HG03064 (cell line): ENCODE measurements around the gene CABP5.
"Not testable (repeated sequence)": the region's sequence is repeated elsewhere in the genome, so short reads cannot be mapped to it uniquely, and the experiment has no call there.

Experiments
- ATAC-seq: cut with Tn5 transposase; IDR thresholded peaks from one replicate; pipeline ENCODE4 v1.9.1; 2021; ENCODE audit warnings: low read depth; ENCODE audit not compliant: unreplicated experiment

Gene CABP5

DNA sequence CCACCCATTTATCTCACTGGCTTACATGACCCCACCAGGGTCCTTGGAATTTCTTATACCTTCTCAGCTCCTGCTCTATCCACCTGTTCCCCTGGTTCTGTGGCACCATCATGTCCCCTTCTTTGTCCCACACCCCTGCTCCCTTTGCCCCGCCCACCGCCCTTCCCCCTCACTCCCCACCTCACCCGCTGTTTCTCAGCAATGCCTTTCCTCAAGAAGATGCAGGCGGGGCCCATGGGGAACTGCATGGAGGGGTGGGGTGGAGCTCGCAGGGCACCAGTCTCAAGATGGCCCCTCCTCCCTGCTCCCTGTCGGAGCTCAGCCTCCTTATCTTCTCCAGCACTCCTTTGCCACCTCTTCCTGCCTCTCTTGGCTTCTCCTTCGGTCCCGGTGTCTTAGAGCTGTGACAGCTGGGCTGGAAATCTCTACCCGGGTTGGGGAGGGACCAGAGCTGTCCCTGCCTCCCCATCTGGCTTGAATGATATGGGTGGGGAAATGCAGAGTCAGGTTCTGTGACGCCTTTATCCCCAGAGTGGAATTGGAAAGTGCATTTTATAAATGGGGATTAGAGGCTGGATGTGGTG lies at the start of gene CABP5:
TSS of gene CABP5 (minus strand) at position 405 of the 584 bp plus-strand sequence. CDS start at position 248, 157 bp downstream.
- ATAC-seq, result no peak

DNA sequence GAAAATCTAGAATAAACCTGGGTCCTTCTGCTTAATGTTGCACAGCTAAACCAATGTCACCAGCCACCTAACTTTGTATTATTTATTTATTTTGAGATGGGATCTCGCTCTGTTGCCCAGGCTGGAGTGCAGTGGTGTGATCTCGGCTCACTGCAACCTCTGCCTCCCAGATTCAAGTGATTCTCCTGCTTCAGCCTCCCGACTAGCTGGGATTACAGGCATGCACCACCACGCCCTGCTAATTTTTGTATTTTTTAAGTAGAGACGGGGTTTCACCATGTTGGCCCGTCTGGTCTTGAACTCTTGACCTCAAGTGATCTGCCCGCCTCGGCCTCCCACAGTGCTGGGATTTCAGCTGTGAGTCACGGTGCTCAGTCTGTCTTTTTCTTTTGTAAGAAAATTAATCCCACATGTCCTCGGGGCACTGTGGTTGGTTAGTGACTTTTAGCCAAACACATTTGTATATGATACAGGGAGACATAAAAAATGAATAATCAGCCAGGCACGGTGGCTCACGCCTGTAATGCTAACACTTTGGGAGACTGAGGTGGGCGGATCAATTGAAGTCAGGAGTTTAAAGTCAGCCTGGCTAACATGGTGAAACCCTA lies 47.3 kb upstream of the CABP5 start:
- not testable (repeated sequence) for ATAC-seq

DNA sequence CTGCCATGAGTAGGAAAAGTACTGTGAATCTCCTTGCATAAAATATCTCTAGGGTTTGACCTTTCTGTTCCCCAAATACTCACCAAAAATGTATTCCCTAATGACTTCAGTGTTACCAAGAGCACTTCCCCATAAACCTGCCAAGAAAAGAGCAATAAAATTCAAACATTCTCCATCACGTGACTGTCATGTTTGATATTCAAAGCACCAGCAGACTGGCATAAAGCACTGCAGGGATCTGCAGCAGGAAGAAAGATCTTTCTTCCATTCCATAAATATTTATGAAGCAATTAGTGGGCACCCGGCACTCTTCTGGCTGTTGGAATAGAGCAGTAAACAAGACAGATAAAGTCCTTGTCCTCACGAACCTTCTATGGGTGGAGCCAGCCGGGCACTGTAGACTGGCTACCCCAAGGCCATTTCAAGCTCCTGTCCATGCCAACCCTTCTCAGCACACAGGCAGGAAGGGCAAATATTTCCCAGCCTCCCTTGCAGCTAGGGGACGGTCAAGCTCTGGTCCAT lies 46.5 kb upstream of the CABP5 start:
- no peak for ATAC-seq

DNA sequence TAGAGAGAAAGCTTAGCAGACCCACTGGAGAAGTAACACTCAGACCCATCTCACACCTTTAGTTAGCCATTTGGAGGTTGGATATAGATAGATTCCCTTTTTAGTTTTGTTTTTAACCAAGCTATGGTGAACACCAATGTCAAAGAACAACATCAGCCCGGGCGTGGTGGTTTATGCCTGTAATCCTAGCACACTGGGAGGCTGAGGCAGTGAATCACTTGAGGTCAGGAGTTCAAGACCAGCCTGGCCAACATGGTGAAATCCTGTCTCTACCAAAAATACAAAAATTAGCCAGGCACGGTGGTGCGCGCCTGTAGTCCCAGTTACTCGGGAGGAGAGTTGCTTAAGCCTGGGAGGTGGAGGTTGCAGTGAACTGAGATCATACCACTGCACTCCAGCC lies 45.1 kb upstream of the CABP5 start:
- ATAC-seq, result not testable (repeated sequence)

DNA sequence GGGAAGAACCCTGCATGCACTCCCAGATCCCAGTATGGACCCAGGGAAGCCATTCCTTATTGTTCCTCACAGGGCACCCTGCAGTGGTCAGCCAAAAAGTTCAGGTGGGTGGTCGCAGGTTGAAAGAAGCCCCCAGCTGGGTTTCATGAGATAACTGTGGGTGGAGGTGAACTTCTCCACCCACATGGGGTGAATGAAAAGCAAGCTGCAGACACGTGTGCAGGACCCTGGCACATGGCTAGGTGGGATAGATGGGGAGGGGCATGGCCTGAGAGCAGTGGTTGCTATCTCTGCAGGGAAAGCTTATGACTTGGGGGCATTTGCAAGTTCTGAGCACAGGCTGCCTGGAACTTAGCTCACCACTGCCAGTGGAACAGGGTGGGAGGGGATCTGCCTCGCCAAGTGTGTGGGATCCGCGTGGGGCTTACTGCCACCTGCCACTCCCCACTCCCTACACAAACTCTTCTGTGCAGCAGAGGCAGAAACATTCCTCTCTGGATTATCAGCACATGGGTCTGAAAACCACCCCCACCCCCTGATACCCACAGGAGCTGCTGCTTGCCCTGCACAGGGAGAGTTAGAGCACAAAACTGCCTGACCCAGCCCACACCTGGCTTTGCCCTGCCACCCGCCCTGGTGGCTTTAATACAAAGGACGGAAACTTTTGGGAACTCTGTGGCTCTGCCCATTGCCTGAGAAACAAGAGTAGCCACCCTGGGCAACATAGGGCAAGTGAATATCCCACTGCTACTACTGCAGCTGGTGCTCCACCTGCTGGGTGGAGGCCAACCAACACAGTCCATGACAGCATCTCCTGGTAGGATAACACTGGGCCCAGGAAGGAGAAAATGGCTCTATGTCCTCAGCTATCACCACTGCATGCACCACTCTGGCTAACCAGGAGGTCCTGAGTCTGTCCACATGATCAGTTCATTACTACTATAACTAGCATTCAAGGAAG lies 42.3 kb upstream of the CABP5 start:
- ATAC-seq, result no peak

DNA sequence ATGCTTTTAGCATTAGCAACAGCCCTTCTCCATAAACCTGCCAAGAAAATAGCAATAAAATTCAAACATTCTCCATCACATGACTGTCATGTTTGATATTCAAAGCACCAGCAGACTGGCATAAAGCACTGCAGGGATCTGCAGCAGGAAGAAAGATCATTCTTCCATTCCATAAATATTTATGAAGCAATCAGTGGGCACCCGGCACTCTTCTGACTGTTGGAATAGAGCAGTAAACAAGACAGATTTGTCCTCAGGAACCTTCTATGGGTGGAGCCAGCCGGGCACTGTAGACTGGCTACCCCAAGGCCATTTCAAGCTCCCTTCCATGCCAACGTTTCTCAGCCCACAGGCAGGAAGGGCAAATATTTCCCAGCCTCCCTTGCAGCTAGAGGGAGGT lies 41.2 kb upstream of the CABP5 start:
- ATAC-seq, result no peak

DNA sequence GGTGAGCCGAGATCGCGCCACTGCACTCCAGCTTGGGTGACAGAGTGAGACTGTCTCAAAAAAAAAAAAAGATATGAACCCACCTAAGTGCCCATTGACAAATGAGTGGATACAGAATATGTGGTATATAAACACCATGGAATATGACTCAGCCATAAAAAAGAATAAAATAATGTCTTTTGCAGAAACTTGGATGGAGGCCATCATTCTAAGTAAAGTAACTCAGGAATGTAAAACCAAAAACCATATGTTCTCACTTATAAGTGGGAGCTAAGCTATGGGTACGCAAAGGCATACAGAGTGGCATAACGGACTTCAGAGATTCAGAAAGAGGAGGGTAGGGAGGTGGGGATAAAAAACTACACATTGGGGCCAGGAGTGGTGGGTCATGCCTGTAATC lies 37.2 kb upstream of the CABP5 start:
- no peak for ATAC-seq

DNA sequence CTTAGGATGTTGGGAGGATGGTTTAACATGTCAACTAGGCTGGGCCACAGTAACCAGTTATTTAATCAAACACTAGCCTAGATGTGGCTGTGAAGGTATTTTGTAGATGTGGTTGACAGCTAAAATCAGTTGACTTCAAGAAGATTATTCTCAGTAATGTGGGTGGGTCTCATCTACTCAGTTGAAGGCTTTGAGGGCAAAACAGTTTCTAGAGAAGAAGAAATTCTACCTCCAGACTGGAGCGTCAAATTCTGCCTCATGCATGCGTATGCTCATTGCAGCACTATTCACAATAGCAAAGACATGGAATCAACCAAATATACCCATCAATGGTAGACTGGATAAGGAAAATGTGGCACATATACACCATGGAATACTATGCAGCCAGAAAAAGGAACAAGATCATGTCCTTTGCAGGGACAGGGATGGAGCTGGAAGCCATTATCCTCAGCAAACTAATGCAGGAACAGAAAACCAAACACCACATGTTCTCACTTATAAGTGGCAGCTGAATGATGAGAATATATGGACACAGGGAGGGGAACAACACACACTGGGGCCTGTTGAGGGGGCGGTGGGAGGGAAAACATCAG lies 26.4 kb upstream of the CABP5 start:
- ATAC-seq, result not testable (repeated sequence)

DNA sequence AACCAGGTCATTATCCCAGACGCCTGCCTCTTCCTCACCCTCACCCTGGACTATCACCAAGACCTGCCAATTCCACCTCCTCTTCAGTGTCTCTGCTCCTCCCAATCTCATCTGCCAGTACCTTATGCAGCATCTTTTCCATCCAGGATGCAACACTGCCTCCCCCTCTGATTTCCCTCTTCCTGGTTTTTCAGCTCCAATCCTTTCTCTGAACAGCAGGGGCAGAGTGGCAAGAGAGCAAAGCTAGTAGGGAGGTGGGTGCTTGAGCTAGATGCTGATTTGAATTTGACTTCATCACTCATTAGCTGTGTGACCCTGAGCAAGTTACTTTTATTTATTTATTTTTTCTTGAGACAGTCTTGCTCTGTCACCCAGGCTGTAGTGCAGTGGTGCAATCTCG lies 25.6 kb upstream of the CABP5 start:
- no peak for ATAC-seq

DNA sequence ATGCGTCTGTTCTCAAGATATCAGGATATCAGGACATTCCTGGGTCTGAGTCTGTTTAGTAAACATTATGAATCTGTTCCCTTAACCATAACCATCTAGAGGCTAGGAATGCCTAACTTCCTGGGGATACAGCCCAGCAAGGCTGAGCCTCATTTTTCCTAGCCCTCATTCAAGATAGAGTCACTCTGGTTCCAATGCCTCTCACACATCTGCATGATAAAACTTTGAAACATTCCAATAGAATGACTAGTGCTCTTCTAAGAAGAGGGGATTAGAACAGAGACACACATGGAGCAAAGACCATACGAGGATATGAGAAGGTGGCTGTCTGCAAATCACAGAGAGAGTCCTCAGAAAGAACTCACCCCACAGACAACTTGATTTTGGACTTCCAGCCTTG lies 20.6 kb upstream of the CABP5 start:
- no peak for ATAC-seq

DNA sequence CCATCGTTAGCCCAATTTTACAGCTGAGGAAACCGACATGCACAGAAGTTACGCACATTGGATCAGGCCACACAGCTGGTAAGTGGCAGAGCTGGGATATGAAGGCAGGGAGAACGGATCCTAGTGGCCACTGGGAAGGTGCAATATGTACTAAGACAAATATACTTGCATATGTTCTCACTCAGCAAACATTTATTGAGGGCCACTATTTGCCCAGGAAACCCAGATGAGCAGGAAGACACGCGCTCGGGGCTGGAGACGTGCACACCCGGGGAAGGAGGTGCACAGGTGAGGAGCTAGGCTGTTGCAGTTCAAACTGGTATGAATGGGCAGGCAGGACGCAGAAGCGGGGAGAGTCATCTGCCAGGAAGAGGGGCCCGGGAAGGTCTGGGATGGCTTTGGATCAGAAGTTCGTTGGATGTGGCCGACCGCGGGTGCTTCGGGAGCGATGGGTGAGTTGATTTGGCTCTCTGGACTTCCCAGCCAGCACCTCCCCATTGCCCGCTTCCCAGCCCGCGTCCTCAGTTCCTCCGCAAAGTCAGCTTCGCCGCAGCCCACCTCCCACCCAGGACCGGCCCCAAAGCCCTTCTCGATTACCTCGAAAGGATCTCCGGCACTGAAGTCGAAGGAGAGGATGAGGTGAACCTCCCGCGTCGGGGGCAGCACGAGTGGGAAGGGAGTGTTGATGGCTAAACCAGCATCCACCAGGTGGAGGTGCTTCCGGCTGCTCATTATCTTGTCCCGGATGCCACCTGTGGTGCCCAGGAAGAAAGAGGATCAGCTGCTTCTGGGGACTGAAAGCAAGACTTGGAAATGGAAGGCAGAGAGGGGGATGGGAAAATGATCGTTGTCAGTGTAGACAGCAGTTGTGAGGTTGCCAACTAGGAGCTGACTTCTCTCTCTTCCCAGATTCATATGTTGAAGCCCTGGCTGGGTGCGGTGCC lies 17.8 kb upstream of the CABP5 start:
- ATAC-seq, result no peak

DNA sequence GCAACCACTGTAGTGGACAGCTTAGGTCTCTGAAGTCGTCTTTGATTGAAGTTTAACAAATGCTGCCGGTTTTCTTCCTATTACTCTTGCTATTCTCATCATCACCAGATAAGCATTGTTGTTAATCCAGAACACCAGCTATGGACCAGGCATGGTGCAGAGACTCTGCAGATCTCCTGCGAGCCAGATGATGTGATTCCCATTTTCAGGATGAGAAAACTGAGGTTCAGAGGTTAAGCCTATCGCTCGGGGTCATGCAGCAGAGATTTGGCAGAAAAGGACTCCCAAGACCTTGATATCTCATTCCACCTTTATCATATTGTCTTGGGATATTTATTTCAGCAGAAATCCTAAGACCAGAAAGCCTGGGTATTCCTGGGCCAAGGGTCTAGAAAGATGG lies 16.5 kb upstream of the CABP5 start:
- ATAC-seq, result no peak

DNA sequence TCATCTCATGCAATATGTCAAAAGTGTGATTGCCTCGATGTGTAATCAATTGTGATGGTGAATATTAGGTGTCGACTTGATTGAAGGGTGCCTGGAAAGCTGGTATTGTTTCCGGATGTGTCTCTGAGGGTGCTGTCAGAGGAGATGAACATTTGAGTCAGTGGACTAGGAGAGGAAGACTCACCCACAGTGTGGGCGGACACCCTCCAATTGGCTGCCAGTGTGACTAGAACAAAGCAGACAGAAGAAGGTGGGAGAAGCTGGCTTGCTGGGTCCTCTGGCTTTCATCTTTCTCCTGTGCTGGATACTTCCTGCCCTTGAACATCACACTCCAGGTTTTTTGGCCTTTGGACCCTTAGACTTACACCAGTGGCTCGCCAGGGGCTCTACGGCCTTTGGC lies 15.5 kb upstream of the CABP5 start:
- no peak for ATAC-seq

DNA sequence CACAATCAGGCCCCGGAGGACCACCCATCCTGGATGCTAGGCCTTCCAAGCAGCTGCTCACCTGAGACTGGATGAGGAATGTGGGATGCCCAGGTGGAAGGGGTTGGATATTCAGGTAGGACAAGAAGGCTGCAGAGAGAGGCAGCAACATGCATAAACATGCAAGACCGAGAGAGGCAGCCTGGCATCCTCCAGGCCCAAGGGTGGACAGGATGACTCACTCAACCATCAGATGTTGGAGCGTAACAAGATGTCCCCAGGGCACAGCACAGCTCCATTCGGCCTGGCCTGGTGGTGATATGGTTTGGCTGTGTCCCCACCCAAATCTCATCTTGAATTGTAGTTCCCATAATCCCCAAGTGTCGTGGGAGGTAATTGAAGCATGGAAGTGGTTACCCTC lies 10.0 kb upstream of the CABP5 start:
- no peak for ATAC-seq

DNA sequence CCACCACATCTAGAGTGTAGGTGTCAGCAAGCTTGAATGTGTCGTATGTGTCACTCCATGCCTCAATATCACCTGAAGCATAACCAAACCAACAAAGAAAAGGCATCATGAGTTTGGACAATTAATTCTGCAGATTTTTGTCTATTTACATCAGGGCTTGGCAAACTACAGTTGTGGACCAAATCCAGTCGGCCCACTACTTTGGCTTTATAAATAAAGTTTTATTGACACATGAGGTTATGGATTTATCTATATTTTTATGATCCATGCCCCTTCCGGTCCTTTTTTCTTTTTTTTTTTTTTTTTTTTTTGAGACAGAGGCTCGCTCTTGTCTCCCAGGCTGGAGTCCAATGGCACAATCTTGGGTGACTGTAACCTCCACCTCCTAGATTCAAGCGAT lies 9.2 kb upstream of the CABP5 start:
- no peak for ATAC-seq

DNA sequence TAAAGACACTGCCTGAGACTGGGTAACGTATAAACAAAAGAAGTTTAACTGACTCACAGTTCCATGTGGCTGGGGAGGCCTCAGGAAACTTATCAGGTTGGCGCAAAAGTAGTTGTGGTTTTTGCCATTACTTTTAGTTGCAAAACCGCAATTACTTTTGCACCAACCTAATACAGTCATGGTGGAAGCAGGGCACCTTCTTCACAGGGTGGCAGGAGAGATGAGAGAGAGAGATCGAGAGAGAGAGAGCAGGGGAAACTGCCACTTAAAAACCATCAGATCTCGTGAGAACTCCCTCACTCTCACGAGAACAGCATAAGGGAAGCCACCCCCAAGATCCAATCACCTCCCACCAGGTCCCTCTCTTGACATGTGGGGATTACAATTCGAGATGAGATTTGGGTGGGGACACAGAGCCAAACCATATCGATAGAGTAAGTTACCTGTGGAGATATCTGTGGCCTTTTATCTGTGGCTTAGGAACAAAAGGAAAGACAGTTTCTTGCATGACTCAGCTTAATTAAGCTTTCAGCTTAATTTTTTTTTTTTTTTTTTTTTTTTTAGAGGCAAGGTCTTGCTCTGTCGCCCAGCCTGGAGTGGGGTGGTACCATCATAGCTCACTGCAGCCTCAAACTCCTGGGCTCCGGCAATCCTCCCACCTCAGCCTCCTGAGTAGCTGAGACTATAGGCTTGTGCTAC lies 7.6 kb upstream of the CABP5 start:
- ATAC-seq, result no peak

DNA sequence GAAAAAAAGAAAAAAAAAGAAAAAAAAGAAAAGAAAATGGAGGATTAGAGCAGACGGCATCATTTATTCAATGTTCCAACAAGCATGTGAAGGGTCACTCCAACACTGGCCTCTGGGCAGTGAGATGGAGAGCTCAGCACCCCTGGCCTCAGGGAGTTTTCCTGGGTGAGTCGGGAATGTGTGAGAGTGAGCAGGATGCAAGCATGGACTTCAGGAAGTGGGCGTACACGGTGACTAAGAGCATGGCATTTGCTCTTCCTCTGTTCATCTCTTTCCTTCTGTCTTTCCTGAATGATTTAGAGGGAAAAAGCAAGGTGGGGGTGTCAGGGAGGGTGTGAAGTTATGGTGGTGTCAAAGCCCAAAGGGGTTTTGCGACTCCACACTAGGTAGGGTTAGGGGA lies 682 bp upstream of the CABP5 start:
- no peak for ATAC-seq

DNA sequence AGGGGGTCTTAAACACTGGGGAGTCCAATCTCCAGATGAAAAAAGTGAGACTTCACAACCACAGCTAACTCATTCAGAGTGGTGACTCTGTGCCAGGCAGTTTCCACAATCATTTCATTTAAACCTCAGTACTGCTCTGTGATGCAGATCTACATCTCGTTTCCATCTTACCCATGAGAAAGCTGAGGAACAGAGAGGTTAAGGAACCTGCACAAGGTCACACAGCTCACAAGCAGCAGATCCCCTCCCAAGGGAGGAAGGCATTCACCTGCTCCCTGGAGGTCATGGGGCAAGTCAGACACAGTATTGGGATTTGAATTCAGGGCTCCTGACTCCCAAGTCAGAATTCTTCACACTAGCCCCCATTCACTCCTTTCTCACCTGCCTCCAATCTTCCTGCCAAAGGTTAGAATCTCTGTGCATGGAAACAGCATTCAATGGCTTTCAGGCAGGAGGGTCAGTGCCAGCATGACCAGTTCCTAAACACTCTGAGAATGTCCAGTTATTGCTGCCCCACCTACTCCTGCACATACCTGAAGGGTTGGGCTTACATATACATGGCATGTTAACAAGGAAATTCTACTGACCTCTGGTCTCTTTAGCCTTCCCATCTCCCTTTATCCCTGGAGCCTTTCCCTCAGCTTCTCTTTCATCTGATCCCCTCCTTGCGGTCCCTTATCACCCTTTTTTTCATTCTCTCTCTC lies 1.9 kb downstream of the CABP5 start:
- no peak for ATAC-seq

DNA sequence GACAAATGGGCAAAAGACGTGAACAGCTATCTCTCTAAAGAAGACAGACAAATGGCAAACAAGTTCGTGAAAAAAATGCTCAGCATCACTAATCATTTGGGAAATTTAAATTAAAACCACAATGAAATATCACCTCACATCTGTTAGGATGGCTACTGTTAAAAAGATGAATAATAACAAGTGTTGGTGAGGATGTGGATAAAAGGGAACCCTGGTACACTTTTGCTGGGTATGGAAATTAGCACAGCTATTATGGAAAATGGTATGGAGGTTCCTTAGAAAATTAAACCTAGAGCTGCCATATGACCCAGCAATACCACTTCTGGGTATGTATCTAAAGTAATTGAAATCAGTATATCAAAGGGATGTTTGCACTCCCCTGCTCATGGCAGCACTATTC lies 7.1 kb downstream of the CABP5 start:
- no peak for ATAC-seq
